T47D (cell line): Measurements from ENCODE around the gene SV2A.
A peak's percentile ranks its signal among the peaks of the same experiment; 100 is the strongest.
"Not testable (repeated sequence)": the region's sequence is repeated elsewhere in the genome, so short reads cannot be mapped to it uniquely, and the experiment has no call there.

Experiments
- DNase-seq, 2 experiments: peaks; one replicate each; pipeline versions ENCODE4 v3.0.0 to v3.0.0-alpha.2; 2011 to 2012; ENCODE audit warnings: low read depth in 1 of 2, low spot score in 1 of 2
- JUND ChIP-seq: IDR thresholded peaks from 2 replicates; pipeline ENCODE4 v1.6.1; 2012; ENCODE audit warnings: low read depth
- in situ Hi-C: cut with HindIII; loops from 2 replicates; pipeline ENCODE4 v1.10.0; 2016; ENCODE audit warnings: low sequenced_read_pairs, low pct_unique_long_range_greater_than_20kb

The SV2A gene

GRCh38 chr1:149888247-149888998 lies 29.2 kb downstream of the SV2A start:
- TF ChIP-seq JUND, result no peak
- in situ Hi-C loops, result no loop called here
- peak in 1 of 2 experiments; percentile 97 for DNase-seq

GRCh38 chr1:149887456-149888246 lies 30.0 kb downstream of the SV2A start:
- DNase-seq, result peak; percentile 84 to 99
- in situ Hi-C loops, result no loop called here

GRCh38 chr1:149887196-149887455 lies 30.5 kb downstream of the SV2A start:
- in situ Hi-C loops, DNase-seq: not testable (repeated sequence)

More at GRCh38 chr1:149887456-149888246, 30.0 kb downstream of the SV2A start:
- TF ChIP-seq JUND, result peak; percentile 52

- in situ Hi-C loops, result no loop called here
- no peak for TF ChIP-seq JUND
- DNase-seq, result peak; percentile 87 to 100
Measured at GRCh38 chr1:149886396-149887195, 31.0 kb downstream of the SV2A start.

- in situ Hi-C loops, result not testable (repeated sequence)
- peak in 1 of 2 experiments; percentile 16 for DNase-seq
Measured at GRCh38 chr1:149886121-149886395, 31.6 kb downstream of the SV2A start.

GRCh38 chr1:149885339-149886120 lies 32.1 kb downstream of the SV2A start:
- DNase-seq, result peak; percentile 65 to 94
- in situ Hi-C loops, result no loop called here
- no peak for TF ChIP-seq JUND

GRCh38 chr1:149884433-149885338 lies 33.0 kb downstream of the SV2A start:
- DNase-seq, result peak in 1 of 2 experiments; percentile 51
- in situ Hi-C loops, result no loop called here
- no peak for TF ChIP-seq JUND

- TF ChIP-seq JUND, result no peak
- DNase-seq, result no peak
- in situ Hi-C loops, result no loop called here
Measured at GRCh38 chr1:149883598-149884247, 33.9 kb downstream of the SV2A start.

GRCh38 chr1:149881876-149882275 lies 35.8 kb downstream of the SV2A start:
- in situ Hi-C loops, result no loop called here
- TF ChIP-seq JUND, result no peak
- no peak for DNase-seq

GRCh38 chr1:149879556-149879955 lies 38.1 kb downstream of the SV2A start:
- in situ Hi-C loops, result no loop called here
- TF ChIP-seq JUND, result no peak
- DNase-seq, result no peak
